ENCODE data around the gene UMAD1.

UMAD1 gene

GRCh38 chr7:7918736-7919448 is 278.3 kb downstream of the UMAD1 start:
- H3K9me3 Mint-ChIP-seq = no peaks in the 10 kb centered on the region
- no peak overlapping the region for H3K27ac Mint-ChIP-seq
- H3K4me1 Mint-ChIP-seq = peaks cover 26% of the 10 kb centered on the region
- DNase-seq (ENCODE audit: low spot score in 2 of 2) (no peak), ATAC-seq (no peak)
- no peak overlapping the region for H3K4me3 Mint-ChIP-seq
- no peaks in the 10 kb centered on the region for H3K36me3 Mint-ChIP-seq

- Mint-ChIP-seq H3K27ac (no peak overlapping the region), H3K4me3 (no peak overlapping the region)
- no peak for DNase-seq (ENCODE audit: low spot score in 2 of 2)
These were observed 278.9 kb downstream of the UMAD1 start for GRCh38 chr7:7919449-7919945.

GRCh38 chr7:7920056-7920455 is 279.5 kb downstream of the UMAD1 start:
- H3K27ac Mint-ChIP-seq = no peak overlapping the region
- no peak overlapping the region for H3K4me3 Mint-ChIP-seq
- no peak for DNase-seq (ENCODE audit: low spot score in 2 of 2)
- ATAC-seq = no peak
- peaks cover 36% of the 10 kb centered on the region for H3K4me1 Mint-ChIP-seq
- no peaks in the 10 kb centered on the region for H3K36me3 Mint-ChIP-seq
- H3K9me3 Mint-ChIP-seq = no peaks in the 10 kb centered on the region

More at GRCh38 chr7:7919449-7919945, 278.9 kb downstream of the UMAD1 start:
- Mint-ChIP-seq H3K4me1 (peaks cover 32% of the 10 kb centered on the region), H3K9me3 (no peaks in the 10 kb centered on the region), H3K36me3 (no peaks in the 10 kb centered on the region)
- peak; percentile 60 for ATAC-seq

- no peak overlapping the region for H3K27ac Mint-ChIP-seq
- no peak overlapping the region for H3K4me3 Mint-ChIP-seq
- no peaks in the 10 kb centered on the region for H3K36me3 Mint-ChIP-seq
- no peak for DNase-seq (ENCODE audit: low spot score in 2 of 2)
- no peaks in the 10 kb centered on the region for H3K9me3 Mint-ChIP-seq
- H3K4me1 Mint-ChIP-seq = peaks cover 35% of the 10 kb centered on the region
- peak; percentile 90 for ATAC-seq
These were observed 279.9 kb downstream of the UMAD1 start for GRCh38 chr7:7920481-7920880.

GRCh38 chr7:7921830-7922229 is 281.3 kb downstream of the UMAD1 start:
- H3K36me3 Mint-ChIP-seq = no peaks in the 10 kb centered on the region
- DNase-seq (ENCODE audit: low spot score in 2 of 2) (no peak), ATAC-seq (no peak)
- no peak overlapping the region for H3K27ac Mint-ChIP-seq
- H3K4me3 Mint-ChIP-seq = no peak overlapping the region
- no peaks in the 10 kb centered on the region for H3K9me3 Mint-ChIP-seq
- peaks cover 30% of the 10 kb centered on the region for H3K4me1 Mint-ChIP-seq

- Mint-ChIP-seq H3K4me3 (peak overlapping the region; percentile 1), H3K27ac (no peak overlapping the region), H3K9me3 (no peaks in the 10 kb centered on the region), H3K36me3 (no peaks in the 10 kb centered on the region), H3K4me1 (peaks cover 30% of the 10 kb centered on the region)
- DNase-seq (ENCODE audit: low spot score in 2 of 2) (no peak), ATAC-seq (no peak)
These were observed 282.3 kb downstream of the UMAD1 start for GRCh38 chr7:7922684-7923385.

GRCh38 chr7:7923818-7924217 is 283.3 kb downstream of the UMAD1 start:
- Mint-ChIP-seq H3K4me1 (peaks cover 29% of the 10 kb centered on the region), H3K27ac (no peak overlapping the region), H3K36me3 (no peaks in the 10 kb centered on the region), H3K4me3 (peak overlapping the region; percentile 1), H3K9me3 (no peaks in the 10 kb centered on the region)
- no peak for ATAC-seq
- no peak for DNase-seq (ENCODE audit: low spot score in 2 of 2)

GRCh38 chr7:7924303-7924702 is 283.8 kb downstream of the UMAD1 start:
- ATAC-seq (no peak), DNase-seq (ENCODE audit: low spot score in 2 of 2) (no peak)
- H3K36me3 Mint-ChIP-seq = no peaks in the 10 kb centered on the region
- peaks cover 24% of the 10 kb centered on the region for H3K4me1 Mint-ChIP-seq
- no peak overlapping the region for H3K4me3 Mint-ChIP-seq
- H3K9me3 Mint-ChIP-seq = no peaks in the 10 kb centered on the region
- no peak overlapping the region for H3K27ac Mint-ChIP-seq

All from stimulated activated effector memory CD8-positive, alpha-beta T cell treated with anti-CD3 and anti-CD28 coated beads, Interleukin-12 subunit alpha, Interleukin-12 subunit beta, amount 100 ng/mL, for 72 hours (primary cell).